ENCODE results near the gene NES. TPM values are rescaled to one million over a fixed set of nuclear protein-coding genes. Genes with fewer than 3 reads are reported as not detected.

The NES gene
- total RNA-seq, 4 donors from 2014 or later = 3.5 to 8.0 (median 5.4) TPM

DNA sequence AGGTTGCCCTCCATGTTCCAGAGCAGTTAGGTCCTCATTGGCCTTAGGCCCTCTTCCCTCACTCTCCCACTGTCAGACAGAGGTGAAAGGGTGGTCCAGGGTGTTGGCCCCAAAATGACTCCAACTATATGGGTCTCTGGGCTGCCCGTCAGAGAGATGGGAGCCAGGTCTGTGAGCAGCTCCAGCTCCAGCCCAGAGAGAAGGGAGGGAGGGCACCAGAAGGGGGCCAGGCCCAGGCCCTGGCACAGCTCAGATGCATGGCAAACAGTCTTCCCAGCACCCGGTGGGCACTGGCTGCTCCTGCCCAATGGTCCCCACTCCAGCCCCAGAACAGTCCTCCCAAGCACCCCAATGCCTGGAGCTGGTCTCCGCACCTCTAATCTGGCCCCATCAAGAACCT lies 33.1 kb downstream of the NES start:
- TF ChIP-seq POLR2A (IDR thresholded peaks at IDR 0.05) = no peak
- TF ChIP-seq, protein P1, sequence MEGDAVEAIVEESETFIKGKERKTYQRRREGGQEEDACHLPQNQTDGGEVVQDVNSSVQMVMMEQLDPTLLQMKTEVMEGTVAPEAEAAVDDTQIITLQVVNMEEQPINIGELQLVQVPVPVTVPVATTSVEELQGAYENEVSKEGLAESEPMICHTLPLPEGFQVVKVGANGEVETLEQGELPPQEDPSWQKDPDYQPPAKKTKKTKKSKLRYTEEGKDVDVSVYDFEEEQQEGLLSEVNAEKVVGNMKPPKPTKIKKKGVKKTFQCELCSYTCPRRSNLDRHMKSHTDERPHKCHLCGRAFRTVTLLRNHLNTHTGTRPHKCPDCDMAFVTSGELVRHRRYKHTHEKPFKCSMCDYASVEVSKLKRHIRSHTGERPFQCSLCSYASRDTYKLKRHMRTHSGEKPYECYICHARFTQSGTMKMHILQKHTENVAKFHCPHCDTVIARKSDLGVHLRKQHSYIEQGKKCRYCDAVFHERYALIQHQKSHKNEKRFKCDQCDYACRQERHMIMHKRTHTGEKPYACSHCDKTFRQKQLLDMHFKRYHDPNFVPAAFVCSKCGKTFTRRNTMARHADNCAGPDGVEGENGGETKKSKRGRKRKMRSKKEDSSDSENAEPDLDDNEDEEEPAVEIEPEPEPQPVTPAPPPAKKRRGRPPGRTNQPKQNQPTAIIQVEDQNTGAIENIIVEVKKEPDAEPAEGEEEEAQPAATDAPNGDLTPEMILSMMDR (IDR thresholded peaks at IDR 0.05) = no peak
- Histone ChIP-seq H3K9me3 (no peaks in the 10 kb centered on the region), H3K36me3 (no peaks in the 10 kb centered on the region), H3K27ac (no peak overlapping the region), H3K27me3 (peaks cover 11 to 100% (median 23%) of the 10 kb centered on the region in 4 donors), H3K4me3 (no peak overlapping the region), H3K4me1 (peaks cover 7 to 15% (median 11%) of the 10 kb centered on the region in 3 donors)
- intact Hi-C loops (cut with DNase I) = no loop called here
- no peak for DNase-seq
- WGBS, 2 donors = 43% methylated on average over 1 of the region's 3 CpGs; no CpG with 5 or more reads in 1 of the 2 donors

DNA sequence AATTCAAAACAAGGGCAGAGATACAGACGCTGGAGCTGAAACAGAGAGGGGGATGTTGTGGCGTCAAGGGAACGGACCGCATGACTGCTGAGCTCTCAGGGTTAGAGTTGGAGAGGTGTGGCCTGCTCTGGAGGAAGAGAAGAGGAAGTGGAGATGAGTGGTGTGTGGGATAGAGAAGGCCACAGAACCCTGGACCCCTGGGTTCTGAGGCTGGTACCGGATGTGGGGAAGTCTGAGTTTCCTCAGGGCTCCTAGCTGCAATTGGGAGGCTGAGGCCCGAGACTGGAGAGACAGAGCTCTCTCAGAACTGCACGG lies 33.5 kb downstream of the NES start:
- Histone ChIP-seq H3K27ac (no peak overlapping the region), H3K4me3 (no peak overlapping the region), H3K27me3 (peaks cover 11 to 100% (median 25%) of the 10 kb centered on the region in 4 donors), H3K4me1 (peaks cover 7 to 15% (median 11%) of the 10 kb centered on the region in 3 donors), H3K36me3 (no peaks in the 10 kb centered on the region), H3K9me3 (no peaks in the 10 kb centered on the region)
- WGBS, 2 donors = 50 to 71% methylated on average over 7 of the region's 7 CpGs
- intact Hi-C loops (cut with DNase I) = no loop called here
- TF ChIP-seq POLR2A (IDR thresholded peaks at IDR 0.05) = no peak
- TF ChIP-seq, protein P1 (IDR thresholded peaks at IDR 0.05) = no peak
- DNase-seq = no peak

DNA sequence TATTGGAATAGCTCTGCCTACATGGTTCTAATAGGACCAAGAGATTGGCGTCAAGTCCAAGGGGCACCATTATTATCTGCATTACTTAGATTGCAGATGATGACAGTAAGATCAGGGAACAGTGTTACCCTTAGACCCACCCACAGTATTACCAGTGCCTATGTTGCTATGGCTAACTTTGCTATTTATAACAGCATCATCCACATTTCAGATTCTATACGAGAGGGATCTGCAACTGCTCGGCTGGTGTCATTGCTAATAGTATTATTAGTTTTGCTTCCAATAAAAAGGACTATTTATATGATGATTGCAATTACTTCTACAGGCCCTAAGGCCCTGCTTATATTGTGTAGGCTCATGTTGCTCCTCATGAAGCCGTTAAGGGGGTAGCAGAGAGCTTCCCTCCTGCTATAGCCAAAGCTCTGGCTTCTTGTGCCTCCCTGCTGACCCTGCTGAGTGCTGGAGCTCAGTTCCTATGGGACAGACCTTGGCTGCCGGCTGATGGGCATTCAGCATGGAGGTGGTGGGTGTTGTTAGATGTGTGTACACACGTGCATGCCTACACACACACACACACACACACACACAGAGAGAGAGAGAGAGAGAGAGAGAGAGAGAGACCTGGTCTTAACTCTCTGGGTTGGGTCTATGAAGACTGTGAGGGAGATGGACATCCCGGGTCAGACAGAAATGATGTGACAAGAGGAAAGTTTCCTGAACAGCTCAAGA lies 34.0 kb downstream of the NES start:
- H3K4me1 ChIP-seq = peaks cover 7 to 15% (median 11%) of the 10 kb centered on the region in 3 donors
- no peaks in the 10 kb centered on the region for H3K9me3 ChIP-seq
- no peaks in the 10 kb centered on the region for H3K36me3 ChIP-seq
- peaks cover 11 to 100% (median 28%) of the 10 kb centered on the region in 4 donors for H3K27me3 ChIP-seq
- no peak overlapping the region for H3K4me3 ChIP-seq
- intact Hi-C loops (cut with DNase I) = no loop called here
- TF ChIP-seq, protein P1 (IDR thresholded peaks at IDR 0.05) = no peak
- TF ChIP-seq POLR2A (IDR thresholded peaks at IDR 0.05) = no peak
- WGBS, 2 donors = 63 to 68% methylated on average over 3 to 5 of the region's 7 CpGs
- DNase-seq = no peak
- no peak overlapping the region for H3K27ac ChIP-seq

DNA sequence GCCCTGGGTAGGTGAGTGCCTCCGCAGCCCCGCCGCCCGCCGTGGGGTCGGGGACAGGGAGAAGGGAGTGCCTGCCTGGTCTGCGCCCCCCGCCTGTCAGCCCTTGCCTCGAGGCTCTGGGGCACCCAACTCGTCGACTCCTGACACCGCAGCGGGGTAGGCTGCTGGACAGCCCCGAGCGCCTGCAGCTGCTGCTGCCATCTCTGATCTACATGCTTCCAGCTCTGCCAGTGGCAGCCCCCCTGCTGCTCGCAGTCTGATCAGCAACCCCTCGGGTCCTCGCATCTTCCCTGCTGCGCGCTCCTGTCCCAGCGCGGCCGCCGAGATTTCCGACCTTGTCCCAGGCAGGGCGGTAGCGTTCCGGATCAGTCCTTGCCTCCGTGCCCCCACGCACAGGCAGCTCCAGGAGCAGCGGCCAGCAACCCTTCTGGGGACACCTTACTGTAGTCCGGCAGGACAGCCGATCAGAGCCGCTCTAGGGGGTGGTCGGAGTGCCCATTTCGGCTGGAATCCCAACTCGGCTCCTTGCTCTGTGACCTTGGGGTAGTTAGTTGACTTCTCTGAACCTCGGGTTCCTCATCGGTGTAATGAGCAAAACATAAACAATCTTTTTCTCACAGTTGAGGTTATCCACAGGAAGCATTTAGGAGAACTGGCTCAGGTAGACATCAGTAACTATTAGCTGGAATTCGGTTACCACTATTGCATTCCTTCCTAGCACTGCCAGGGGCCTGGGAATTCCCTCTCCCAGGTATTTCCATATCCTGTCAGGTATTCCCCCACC lies 34.8 kb downstream of the NES start:
- no peak for TF ChIP-seq POLR2A (IDR thresholded peaks at IDR 0.05)
- TF ChIP-seq, protein P1 (IDR thresholded peaks at IDR 0.05) = no peak

DNA sequence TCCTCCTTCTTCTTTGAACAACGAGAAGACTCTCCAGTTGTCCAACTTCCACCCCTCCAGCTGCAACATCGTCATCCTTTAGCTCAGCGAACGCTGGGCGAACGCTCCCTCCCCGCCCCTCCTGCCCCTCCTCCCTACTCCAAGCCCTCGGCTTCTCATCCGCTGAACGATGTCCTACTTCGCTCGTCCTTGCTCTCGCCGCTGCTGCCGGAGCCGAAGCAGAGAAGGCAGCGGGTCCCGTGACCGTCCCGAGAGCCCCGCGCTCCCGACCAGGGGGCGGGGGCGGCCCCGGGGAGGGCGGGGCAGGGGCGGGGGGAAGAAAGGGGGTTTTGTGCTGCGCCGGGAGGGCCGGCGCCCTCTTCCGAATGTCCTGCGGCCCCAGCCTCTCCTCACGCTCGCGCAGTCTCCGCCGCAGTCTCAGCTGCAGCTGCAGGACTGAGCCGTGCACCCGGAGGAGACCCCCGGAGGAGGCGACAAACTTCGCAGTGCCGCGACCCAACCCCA lies 35.4 kb downstream of the NES start, which contains the start of gene BCAN:
Gene BCAN (plus strand): TSS at position 357 of the 504 bp plus-strand sequence. CDS start 3,938 bp downstream, outside the sequence.
- peak within 1 kb of the TSS in 3 of 4 donors; percentile 8 to 62 (median 41) for H3K4me3 ChIP-seq
- H3K36me3 ChIP-seq = no peaks in the 10 kb centered on the region
- 0 to 1% methylated on average over 9 to 10 of the region's 46 CpGs for WGBS, 2 donors
- H3K9me3 ChIP-seq = no peaks in the 10 kb centered on the region
- intact Hi-C loops (cut with DNase I) = no loop called here
- H3K4me1 ChIP-seq = peaks cover 7 to 15% (median 11%) of the 10 kb centered on the region in 3 donors
- no peak for DNase-seq
- TF ChIP-seq POLR2A (IDR thresholded peaks at IDR 0.05) = no peak
- TF ChIP-seq, protein P1 (IDR thresholded peaks at IDR 0.05) = no peak
- no peak within 1 kb of the TSS for H3K27ac ChIP-seq
- peaks cover 11 to 100% (median 28%) of the 10 kb centered on the region in 4 donors for H3K27me3 ChIP-seq

More for the DNA sequence above, 34.8 kb downstream of the NES start:
- H3K27ac ChIP-seq = no peak overlapping the region
- 32 to 37% methylated on average over 5 to 7 of the region's 40 CpGs for whole genome bisulfite sequencing, 2 donors
- H3K9me3 ChIP-seq = no peaks in the 10 kb centered on the region
- no peak for DNase-seq
- intact Hi-C loops (cut with DNase I) = no loop called here
- peaks cover 7 to 15% (median 11%) of the 10 kb centered on the region in 3 donors for H3K4me1 ChIP-seq
- H3K27me3 ChIP-seq = peaks cover 11 to 100% (median 28%) of the 10 kb centered on the region in 4 donors
- peak overlapping the region in 3 of 4 donors; percentile 8 to 62 (median 41) for H3K4me3 ChIP-seq
- H3K36me3 ChIP-seq = no peaks in the 10 kb centered on the region
